Measurements from ENCODE around the gene UBE4B. TPM values are rescaled to one million over a fixed set of nuclear protein-coding genes. Genes with fewer than 3 reads are reported as not detected.

UBE4B gene
- total and polyA plus RNA-seq, 2 donors (not counting 1 experiment from before 2014, with no cell fraction given) = 21.7 to 57.5 TPM

DNA sequence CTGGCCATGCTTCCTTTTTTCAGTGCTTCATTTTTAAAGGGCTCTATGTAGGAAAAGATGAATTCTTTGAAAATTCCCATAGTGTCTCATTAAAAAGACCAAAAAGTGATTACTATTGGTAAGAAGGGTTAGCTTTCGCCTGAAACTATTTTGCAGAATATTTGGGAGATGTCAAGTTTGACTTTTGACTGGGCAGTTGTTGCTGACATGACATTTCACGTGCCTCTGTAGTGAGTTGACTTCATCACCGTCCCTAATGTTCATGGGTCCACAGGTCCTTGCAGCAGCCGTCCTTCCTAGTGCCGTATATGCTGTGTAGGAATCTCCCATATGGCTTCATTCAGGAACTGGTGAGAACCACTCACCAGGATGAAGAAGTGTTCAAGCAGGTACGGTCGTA is 88.9 kb downstream of the UBE4B start:
- DNase-seq (no peak), ATAC-seq (ENCODE audit: low read depth) (no peak)
- H3K9me3 Mint-ChIP-seq (ENCODE audit: insufficient read depth) = no peaks in the 10 kb centered on the region
- ChIA-PET POLR2A (no interaction called here), CTCF (no interaction called here)
- Histone ChIP-seq H2AFZ (ENCODE audit: insufficient read depth, low read depth, low read length, poor library complexity, severe bottlenecking) (no peak overlapping the region), H3K9ac (ENCODE audit: low read length) (no peak overlapping the region), H3K36me3 (replicated peaks in 1 of 2; ENCODE audit: control extremely low read depth in 1 of 2, control insufficient read depth in 1 of 2, extremely low read depth in 1 of 2, insufficient read depth in 2 of 2, low read length in 1 of 2) (peaks cover 9 to 27% of the 10 kb centered on the region in 2 experiments), H3K4me2 (replicated peaks; ENCODE audit: low read depth, low read length, poor library complexity, severe bottlenecking) (no peak overlapping the region), H3K9me3 (ENCODE audit: control extremely low read depth in 1 of 3, control insufficient read depth in 2 of 3, insufficient read depth in 1 of 3, low read length in 2 of 3) (no peaks in the 10 kb centered on the region), H4K20me1 (ENCODE audit: control insufficient read depth, insufficient read depth, low read length, poor library complexity, severe bottlenecking) (no peaks in the 10 kb centered on the region), H3K79me2 (ENCODE audit: control insufficient read depth, insufficient read depth, low read length) (no peaks in the 10 kb centered on the region), H3K4me1 (ENCODE audit: control insufficient read depth in 2 of 2, insufficient read depth in 2 of 2, low read length in 2 of 2) (no peaks in the 10 kb centered on the region), H3K27me3 (replicated peaks in 1 of 4; ENCODE audit: control extremely low read depth in 1 of 4, control insufficient read depth in 3 of 4, insufficient read depth in 4 of 4, low read length in 3 of 4) (no peaks in the 10 kb centered on the region), H3K27ac (ENCODE audit: low read length in 2 of 2) (no peak overlapping the region), H3K4me3 (ENCODE audit: control extremely low read depth in 1 of 5, extremely low read depth in 1 of 5, insufficient read depth in 1 of 5, low read depth in 2 of 5, low read length in 4 of 5) (no peak overlapping the region)
- intact Hi-C loops (cut with micrococcal nuclease) = no loop called here
- no peaks in the 10 kb centered on the region for H3K4me1 Mint-ChIP-seq
- TF ChIP-seq, protein P1, sequence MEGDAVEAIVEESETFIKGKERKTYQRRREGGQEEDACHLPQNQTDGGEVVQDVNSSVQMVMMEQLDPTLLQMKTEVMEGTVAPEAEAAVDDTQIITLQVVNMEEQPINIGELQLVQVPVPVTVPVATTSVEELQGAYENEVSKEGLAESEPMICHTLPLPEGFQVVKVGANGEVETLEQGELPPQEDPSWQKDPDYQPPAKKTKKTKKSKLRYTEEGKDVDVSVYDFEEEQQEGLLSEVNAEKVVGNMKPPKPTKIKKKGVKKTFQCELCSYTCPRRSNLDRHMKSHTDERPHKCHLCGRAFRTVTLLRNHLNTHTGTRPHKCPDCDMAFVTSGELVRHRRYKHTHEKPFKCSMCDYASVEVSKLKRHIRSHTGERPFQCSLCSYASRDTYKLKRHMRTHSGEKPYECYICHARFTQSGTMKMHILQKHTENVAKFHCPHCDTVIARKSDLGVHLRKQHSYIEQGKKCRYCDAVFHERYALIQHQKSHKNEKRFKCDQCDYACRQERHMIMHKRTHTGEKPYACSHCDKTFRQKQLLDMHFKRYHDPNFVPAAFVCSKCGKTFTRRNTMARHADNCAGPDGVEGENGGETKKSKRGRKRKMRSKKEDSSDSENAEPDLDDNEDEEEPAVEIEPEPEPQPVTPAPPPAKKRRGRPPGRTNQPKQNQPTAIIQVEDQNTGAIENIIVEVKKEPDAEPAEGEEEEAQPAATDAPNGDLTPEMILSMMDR (IDR thresholded peaks at IDR 0.05) = no peak
- no peak for TF ChIP-seq EZH2 (IDR thresholded peaks at IDR 0.05; ENCODE audit: borderline replicate concordance, insufficient read depth, low read depth, low read length, poor library complexity, severe bottlenecking)
- WGBS (ENCODE audit: insufficient coverage) = 98% methylated on average over 4 of the region's 7 CpGs
- H3K27ac Mint-ChIP-seq = no peak overlapping the region
- no peak overlapping the region for H3K4me3 Mint-ChIP-seq
- H3K27me3 Mint-ChIP-seq = no peaks in the 10 kb centered on the region

DNA sequence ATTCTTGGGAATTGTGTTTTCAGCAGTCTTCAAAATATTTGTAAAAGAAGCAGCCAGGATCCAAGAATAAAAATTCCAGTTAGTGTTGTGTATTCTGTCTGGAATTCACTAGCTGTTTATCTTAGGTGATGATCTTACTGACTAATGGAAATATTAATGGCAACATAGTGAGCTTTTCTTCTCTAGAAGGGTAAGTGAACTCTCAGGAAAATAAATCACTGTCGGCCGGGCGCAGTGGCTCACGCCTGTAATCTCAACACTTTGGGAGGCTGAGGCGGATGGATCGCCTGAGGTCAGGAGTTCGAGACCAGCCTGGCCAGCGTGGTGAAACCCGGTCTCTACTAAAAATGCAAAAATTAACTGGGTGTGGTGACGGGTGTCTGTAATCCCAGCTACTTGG is 90.2 kb downstream of the UBE4B start:
- H3K9me3 ChIP-seq (ENCODE audit: control extremely low read depth in 1 of 3, control insufficient read depth in 2 of 3, insufficient read depth in 1 of 3, low read length in 2 of 3) = no peaks in the 10 kb centered on the region
- no peak overlapping the region for H3K27ac Mint-ChIP-seq
- peaks cover 11 to 21% of the 10 kb centered on the region in 2 experiments for H3K36me3 ChIP-seq (replicated peaks in 1 of 2; ENCODE audit: control extremely low read depth in 1 of 2, control insufficient read depth in 1 of 2, extremely low read depth in 1 of 2, insufficient read depth in 2 of 2, low read length in 1 of 2)
- H3K4me1 ChIP-seq (ENCODE audit: control insufficient read depth in 2 of 2, insufficient read depth in 2 of 2, low read length in 2 of 2) = no peaks in the 10 kb centered on the region
- ATAC-seq (ENCODE audit: low read depth) (no peak), DNase-seq (no peak)
- H3K79me2 ChIP-seq (ENCODE audit: control insufficient read depth, insufficient read depth, low read length) = no peaks in the 10 kb centered on the region
- ChIA-PET POLR2A (no interaction called here), CTCF (interaction anchor here (0.6 to 1.0 kb wide), 2 partner anchors 856 to 915 kb away, joined by 3 to 5 read pairs; no protein-coding TSS in a partner anchor)
- H3K4me3 Mint-ChIP-seq = no peak overlapping the region
- H3K27ac ChIP-seq (ENCODE audit: low read length in 2 of 2) = no peak overlapping the region
- intact Hi-C loops (cut with micrococcal nuclease) = no loop called here
- no peaks in the 10 kb centered on the region for H3K9me3 Mint-ChIP-seq (ENCODE audit: insufficient read depth)
- H3K9ac ChIP-seq (ENCODE audit: low read length) = no peak overlapping the region
- no peak overlapping the region for H3K4me2 ChIP-seq (replicated peaks; ENCODE audit: low read depth, low read length, poor library complexity, severe bottlenecking)
- no peaks in the 10 kb centered on the region for H4K20me1 ChIP-seq (ENCODE audit: control insufficient read depth, insufficient read depth, low read length, poor library complexity, severe bottlenecking)
- no peaks in the 10 kb centered on the region for H3K4me1 Mint-ChIP-seq
- H3K27me3 Mint-ChIP-seq = no peaks in the 10 kb centered on the region
- H3K27me3 ChIP-seq (replicated peaks in 1 of 4; ENCODE audit: control extremely low read depth in 1 of 4, control insufficient read depth in 3 of 4, insufficient read depth in 4 of 4, low read length in 3 of 4) = no peaks in the 10 kb centered on the region
- H2AFZ ChIP-seq (ENCODE audit: insufficient read depth, low read depth, low read length, poor library complexity, severe bottlenecking) = no peak overlapping the region
- TF ChIP-seq, protein P1 (IDR thresholded peaks at IDR 0.05) = no peak
- TF ChIP-seq EZH2 (IDR thresholded peaks at IDR 0.05; ENCODE audit: borderline replicate concordance, insufficient read depth, low read depth, low read length, poor library complexity, severe bottlenecking) = no peak
- WGBS (ENCODE audit: insufficient coverage) = 97% methylated on average over 10 of the region's 10 CpGs
- H3K4me3 ChIP-seq (ENCODE audit: control extremely low read depth in 1 of 5, extremely low read depth in 1 of 5, insufficient read depth in 1 of 5, low read depth in 2 of 5, low read length in 4 of 5) = no peak overlapping the region

Data from B cell (primary cell).